Hippocampal formation (tissue), 2 donors: ENCODE data around the gene VSTM2L.
"Not testable (repeated sequence)": the region's sequence is repeated elsewhere in the genome, so short reads cannot be mapped to it uniquely, and the experiment has no call there.

ENCODE experiments used
- DNase-seq, 2 donors: peaks; one replicate each; lab custom pipeline; 2025; lab: John Stamatoyannopoulos, UW

VSTM2L gene

GRCh38 chr20:37902504-37903313, at the start of gene VSTM2L:
VSTM2L (plus strand) TSS chr20:37903127; CDS start chr20:37903351, 224 bp downstream.
- DNase-seq, result no peak

- DNase-seq, result no peak
These were observed 49.0 kb upstream of the VSTM2L start for GRCh38 chr20:37853823-37854375.

- not testable (repeated sequence) for DNase-seq
These were observed 46.9 kb upstream of the VSTM2L start for GRCh38 chr20:37856034-37856433.

GRCh38 chr20:37856932-37857660, 45.8 kb upstream of the VSTM2L start:
- DNase-seq, result no peak

GRCh38 chr20:37859406-37860171, 43.3 kb upstream of the VSTM2L start:
- no peak for DNase-seq

- DNase-seq, result no peak
These were observed 39.6 kb upstream of the VSTM2L start for GRCh38 chr20:37863289-37863688.

GRCh38 chr20:37864298-37864697, 38.6 kb upstream of the VSTM2L start:
- no peak for DNase-seq

- no peak for DNase-seq
These were observed 36.9 kb upstream of the VSTM2L start for GRCh38 chr20:37866051-37866450.

GRCh38 chr20:37867289-37868195, 35.4 kb upstream of the VSTM2L start:
- DNase-seq, result no peak

GRCh38 chr20:37868851-37869333, 34.0 kb upstream of the VSTM2L start:
- DNase-seq, result no peak

GRCh38 chr20:37869334-37869861, 33.5 kb upstream of the VSTM2L start:
- no peak for DNase-seq

GRCh38 chr20:37870294-37870693, 32.6 kb upstream of the VSTM2L start:
- DNase-seq, result no peak

GRCh38 chr20:37871751-37872150, 31.2 kb upstream of the VSTM2L start:
- DNase-seq, result no peak

GRCh38 chr20:37872161-37872560, 30.8 kb upstream of the VSTM2L start:
- DNase-seq, result no peak

GRCh38 chr20:37873884-37874283, 29.0 kb upstream of the VSTM2L start:
- no peak for DNase-seq

GRCh38 chr20:37875460-37876175, 27.3 kb upstream of the VSTM2L start:
- no peak for DNase-seq

GRCh38 chr20:37876863-37877262, 26.1 kb upstream of the VSTM2L start:
- DNase-seq, result no peak

- no peak for DNase-seq
These were observed 24.8 kb upstream of the VSTM2L start for GRCh38 chr20:37877832-37878772.
